Tibial nerve (tissue), 4 donors: ENCODE results near the gene VSTM2B. TPM values are rescaled to one million over a fixed set of nuclear protein-coding genes. Genes with fewer than 3 reads are reported as not detected.

ENCODE experiments used
- total RNA-seq, 4 donors: library from RNA; depleted of rRNA; stranded (reverse); fragments of >200 nt; gene quantifications; one replicate each; pipeline ENCODE4 v1.1.0, GENCODE V29; 2016

VSTM2B gene
- total RNA-seq, 4 donors from 2014 or later, result not detected

Other genes starting within 250 kb of the VSTM2B start
- gene POP4, start 80.3 kb downstream of the VSTM2B start, total RNA-seq, result 10 to 100 TPM; 43.7 to 57.2 (median 51.2) TPM
- 100 to 1,000 TPM in 2 of 4 donors, 10 to 100 TPM in 2; 52.2 to 119 (median 89.0) TPM for gene PLEKHF1, start 139.5 kb downstream of the VSTM2B start, total RNA-seq
- gene C19orf12, start 189.3 kb downstream of the VSTM2B start, total RNA-seq, result 10 to 100 TPM; 52.5 to 71.6 (median 56.7) TPM